H1 (cell line): ENCODE measurements around the gene PGAP2. TPM values are rescaled to one million over a fixed set of nuclear protein-coding genes. Genes with fewer than 3 reads are reported as not detected.

Source experiments
- ASH2L ChIP-seq: fragments of 200-600, 300-600 bp; sonication (generic); IDR thresholded peaks from one replicate; pipeline ENCODE4 v1.7.1; 2017; ENCODE audit warnings: low read length
- CBX8 ChIP-seq: fragments of 300-800, 300-1000 bp; sonication (generic); IDR thresholded peaks from 2 replicates; pipeline ENCODE4 v1.7.1; 2016; ENCODE audit warnings: low read depth, low read length, borderline replicate concordance
- CREB1 ChIP-seq: IDR thresholded peaks from 2 replicates; pipeline ENCODE4 v1.6.1; 2012; ENCODE audit warnings: inconsistent platforms
- KDM4A ChIP-seq: IDR thresholded peaks from one replicate; pipeline ENCODE4 v1.7.1; 2012; ENCODE audit warnings: low read depth, mild to moderate bottlenecking, moderate library complexity, low read length, inconsistent platforms; ENCODE audit not compliant: severe bottlenecking
- PHF8 ChIP-seq: fragments of 200-600 bp; sonication (generic); conservative IDR thresholded peaks from 2 replicates; pipeline ENCODE4 v1.7.1; 2012; ENCODE audit warnings: low read depth, mild to moderate bottlenecking, inconsistent platforms, low read length, moderate library complexity
- POLR2A ChIP-seq, 2 experiments: IDR thresholded peaks; 1 replicate in 1 of 2; 2 replicates in 1 of 2; pipeline ENCODE4 v1.6.1; 2011; ENCODE audit warnings: low read depth in 2 of 2, low read length in 2 of 2, mild to moderate bottlenecking in 2 of 2; ENCODE audit errors: control extremely low read depth in 1 of 2
- RAD21 ChIP-seq, 2 experiments: IDR thresholded peaks in 1 of 2; conservative IDR thresholded peaks in 1 of 2; 2 replicates each; pipeline ENCODE4 v1.6.1; 2011; ENCODE audit warnings: low read depth in 2 of 2, low read length in 2 of 2, improper control_type of control experiment in 1 of 2, inconsistent platforms in 1 of 2, mild to moderate bottlenecking in 1 of 2, moderate library complexity in 1 of 2
- RBBP5 ChIP-seq: IDR thresholded peaks from 2 replicates; pipeline ENCODE4 v1.7.1; 2012; ENCODE audit warnings: low read depth, mild to moderate bottlenecking, inconsistent platforms, low read length, moderate library complexity, borderline replicate concordance
- RNF2 ChIP-seq: fragments of 200-900, 300-1000 bp; sonication (generic); IDR thresholded peaks from 2 replicates; pipeline ENCODE4 v1.7.1; 2016; ENCODE audit warnings: borderline replicate concordance, low read depth, mild to moderate bottlenecking, antibody characterized with exemption, low read length; ENCODE audit not compliant: poor library complexity, severe bottlenecking; ENCODE audit errors: missing control alignments
- SIN3A ChIP-seq, 2 experiments: IDR thresholded peaks in 1 of 2; conservative IDR thresholded peaks in 1 of 2; 2 replicates each; pipeline ENCODE4 v1.6.1; 2011 to 2012; ENCODE audit warnings: low read length in 2 of 2, improper control_type of control experiment in 1 of 2, low read depth in 1 of 2, mild to moderate bottlenecking in 1 of 2
- SRF ChIP-seq: IDR thresholded peaks from 2 replicates; pipeline ENCODE4 v1.6.1; 2011; ENCODE audit warnings: mild to moderate bottlenecking, low read depth, low read length, moderate library complexity
- YY1 ChIP-seq: IDR thresholded peaks from 2 replicates; pipeline ENCODE4 v1.6.1; 2011; ENCODE audit warnings: low read depth, mild to moderate bottlenecking, low read length
- polyA plus RNA-seq, 7 experiments: library from polyadenylated mRNA; depleted of rRNA in 3 of 7; stranded (reverse) in 5 of 7; unstranded in 2 of 7; fragments of >200 nt in 5 of 7; fragments of 200-250 nt in 2 of 7; gene quantifications; 1 replicate in 5 of 7; 2 replicates in 1 of 7; 4 replicates in 1 of 7; pipeline versions ENCODE4 v1.2.1 to v1.2.3, GENCODE V29; 2011 to 2013; ENCODE audit warnings: missing spikeins in 2 of 7, mixed read lengths in 2 of 7
- total RNA-seq: library from RNA; stranded (reverse); fragmentation: NEBNext Ultra II Directional; extraction: Animal tissue kit (Norgen Biotek cat#: 25700); gene quantifications from 2 replicates; pipeline ENCODE4 v1.2.1, GENCODE V29; 2021
- TF ChIP-seq, protein P1 (sequence below): IDR thresholded peaks from 2 replicates; pipeline ENCODE4 v1.6.1; 2012; ENCODE audit warnings: inconsistent platforms
- TF ChIP-seq, protein P2 (sequence below), 3 experiments: IDR thresholded peaks; 1 replicate in 2 of 3; 2 replicates in 1 of 3; pipeline versions ENCODE4 v1.5.1 to v1.6.1; 2011; ENCODE audit warnings: low read length in 3 of 3, mild to moderate bottlenecking in 3 of 3, inconsistent platforms in 2 of 3, low read depth in 1 of 3, moderate library complexity in 1 of 3; ENCODE audit not compliant: insufficient read depth in 1 of 3; ENCODE audit errors: control extremely low read depth in 1 of 3

PGAP2 gene
- total and polyA plus RNA-seq, 2 of the 8 experiments (the other 6 are each of a cell fraction or from before 2014, with no cell fraction given): 56.5 to 106 TPM

DNA sequence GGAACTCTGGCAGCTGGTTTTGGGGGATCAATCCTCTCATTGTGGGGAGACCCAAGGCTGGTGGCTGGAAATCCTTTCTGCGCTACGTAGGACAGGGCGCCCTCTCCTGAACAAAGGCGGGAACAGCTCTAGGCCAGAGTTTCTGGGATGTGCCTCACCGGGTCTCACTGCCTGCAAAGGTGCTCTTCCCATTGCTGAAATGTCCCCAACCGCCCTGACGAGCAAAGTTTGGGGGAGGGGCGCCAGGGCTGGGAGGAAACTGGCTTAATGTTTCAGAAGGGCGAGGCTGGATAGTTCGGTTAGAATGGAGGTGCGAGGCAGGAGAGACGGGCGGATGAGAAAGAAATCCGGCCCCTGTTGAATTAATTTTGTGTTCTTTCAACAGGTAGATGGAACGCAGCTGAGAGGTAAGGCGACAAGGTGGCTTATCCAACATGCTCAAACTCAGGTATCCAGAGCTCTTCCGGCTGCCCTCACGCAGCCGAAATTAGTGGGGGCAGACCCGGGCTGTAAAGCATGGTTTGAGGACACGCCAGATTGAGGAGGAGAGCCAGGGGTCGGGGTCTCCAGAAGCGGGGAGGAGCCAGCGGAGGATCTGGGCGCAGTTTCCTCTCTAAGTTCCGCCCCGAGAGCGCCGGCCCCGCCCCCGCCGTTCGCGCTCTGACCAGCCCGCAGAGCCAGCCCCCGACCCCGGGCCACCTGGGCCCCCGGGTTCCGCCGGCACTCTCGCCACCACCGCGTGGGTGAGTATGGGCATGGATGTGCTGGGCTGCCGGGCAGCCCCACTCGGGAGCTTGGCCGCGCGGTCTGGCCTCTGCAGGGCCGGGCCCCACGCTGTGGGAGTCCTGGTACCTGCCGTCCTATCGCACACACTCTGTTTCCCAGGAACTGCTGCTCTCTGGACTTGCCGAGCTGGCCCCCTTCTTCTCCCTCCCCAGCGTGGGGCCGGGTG, at the start of gene PGAP2 (continued):
- no peak for TF ChIP-seq CBX8
- peak; percentile 73 to 76 for TF ChIP-seq RAD21 (IDR thresholded peaks at IDR 0.05 in 1 of 2, conservative IDR thresholded peaks at IDR 0.05 in 1 of 2; ENCODE audit: low read depth in 2 of 2, low read length in 2 of 2)
- no peak for TF ChIP-seq YY1
- peak; percentile 97 for TF ChIP-seq KDM4A
- TF ChIP-seq, protein P1, sequence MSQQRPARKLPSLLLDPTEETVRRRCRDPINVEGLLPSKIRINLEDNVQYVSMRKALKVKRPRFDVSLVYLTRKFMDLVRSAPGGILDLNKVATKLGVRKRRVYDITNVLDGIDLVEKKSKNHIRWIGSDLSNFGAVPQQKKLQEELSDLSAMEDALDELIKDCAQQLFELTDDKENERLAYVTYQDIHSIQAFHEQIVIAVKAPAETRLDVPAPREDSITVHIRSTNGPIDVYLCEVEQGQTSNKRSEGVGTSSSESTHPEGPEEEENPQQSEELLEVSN: no peak
- peak; percentile 30; a peak in 2 of 4 replicates for TF ChIP-seq SIN3A (conservative IDR thresholded peaks at IDR 0.05 in 1 of 2, IDR thresholded peaks at IDR 0.05 in 1 of 2; ENCODE audit: low read depth in 1 of 2, low read length in 2 of 2)
- peak in 1 of 2 experiments; percentile 61; a peak in 2 of 3 replicates for TF ChIP-seq POLR2A (IDR thresholded peaks at IDR 0.05; ENCODE audit: control extremely low read depth in 1 of 2, low read depth in 2 of 2, low read length in 2 of 2)
- TF ChIP-seq, protein P2, sequence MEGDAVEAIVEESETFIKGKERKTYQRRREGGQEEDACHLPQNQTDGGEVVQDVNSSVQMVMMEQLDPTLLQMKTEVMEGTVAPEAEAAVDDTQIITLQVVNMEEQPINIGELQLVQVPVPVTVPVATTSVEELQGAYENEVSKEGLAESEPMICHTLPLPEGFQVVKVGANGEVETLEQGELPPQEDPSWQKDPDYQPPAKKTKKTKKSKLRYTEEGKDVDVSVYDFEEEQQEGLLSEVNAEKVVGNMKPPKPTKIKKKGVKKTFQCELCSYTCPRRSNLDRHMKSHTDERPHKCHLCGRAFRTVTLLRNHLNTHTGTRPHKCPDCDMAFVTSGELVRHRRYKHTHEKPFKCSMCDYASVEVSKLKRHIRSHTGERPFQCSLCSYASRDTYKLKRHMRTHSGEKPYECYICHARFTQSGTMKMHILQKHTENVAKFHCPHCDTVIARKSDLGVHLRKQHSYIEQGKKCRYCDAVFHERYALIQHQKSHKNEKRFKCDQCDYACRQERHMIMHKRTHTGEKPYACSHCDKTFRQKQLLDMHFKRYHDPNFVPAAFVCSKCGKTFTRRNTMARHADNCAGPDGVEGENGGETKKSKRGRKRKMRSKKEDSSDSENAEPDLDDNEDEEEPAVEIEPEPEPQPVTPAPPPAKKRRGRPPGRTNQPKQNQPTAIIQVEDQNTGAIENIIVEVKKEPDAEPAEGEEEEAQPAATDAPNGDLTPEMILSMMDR (IDR thresholded peaks at IDR 0.05; ENCODE audit: control extremely low read depth in 1 of 3, insufficient read depth in 1 of 3, low read depth in 1 of 3, low read length in 3 of 3): peak; percentile 75 to 89 (median 86)
- no peak for TF ChIP-seq SRF
- TF ChIP-seq ASH2L: peak; percentile 89
- peak; percentile 61; the same call in 1 of the 2 replicates for TF ChIP-seq CREB1
- TF ChIP-seq RNF2: no peak
- TF ChIP-seq PHF8: peak; percentile 70; the same call in 1 of the 2 replicates
- peak; percentile 85; the same call in 1 of the 2 replicates for TF ChIP-seq RBBP5
- TF ChIP-seq, all 59 proteins: peak for 13
